GM10248 (cell line): ENCODE data around the gene S100PBP.

ENCODE experiments used
- CTCF ChIA-PET: fragments of 300-600 bp; sonication (Branson Sonifier 250); formaldehyde crosslinking; extraction: SDS; loops from one replicate; lab custom pipeline; 2021; ENCODE audit warnings: antibody characterized with exemption; lab: Yijun Ruan, JAX
- POLR2A ChIA-PET: fragments of 350-650 bp; sonication (Branson Sonifier 250); formaldehyde crosslinking; extraction: SDS; loops from one replicate; lab custom pipeline; 2020; ENCODE audit warnings: antibody characterized with exemption; lab: Yijun Ruan, JAX
- DNase-seq: peaks from one replicate; pipeline ENCODE4 v3.0.0; 2012; ENCODE audit errors: extremely low spot score
- CTCF ChIP-seq: IDR thresholded peaks from 2 replicates; pipeline ENCODE4 v1.5.1; 2012; ENCODE audit warnings: mild to moderate bottlenecking, low read depth; ENCODE audit errors: extremely low read depth, missing control alignments, control extremely low read depth

Gene S100PBP

GRCh38 chr1:32771561-32772280, 45.7 kb upstream of the S100PBP start:
- CTCF ChIA-PET: interaction anchor here (0.7 to 9.6 kb wide), 25 partner anchors 7 to 385 kb away, joined by 3 to 104 read pairs (median 5); no protein-coding TSS in a partner anchor
- POLR2A ChIA-PET: interaction anchor here (1.0 kb wide), 1 partner anchor 10 kb away, joined by 4 read pairs; no protein-coding TSS in a partner anchor
- no peak for TF ChIP-seq CTCF
- no peak for DNase-seq

GRCh38 chr1:32772281-32773017, 45.0 kb upstream of the S100PBP start:
- no peak for TF ChIP-seq CTCF
- ChIA-PET CTCF (interaction anchor here (0.7 to 9.6 kb wide), 39 partner anchors 8 to 386 kb away, joined by 3 to 104 read pairs (median 5); partner anchors contain the start of genes S100PBP and YARS1), POLR2A (interaction anchor here (0.7 to 1.0 kb wide), 3 partner anchors 11 to 913 kb away, joined by 3 to 6 read pairs (median 4); no protein-coding TSS in a partner anchor)
- no peak for DNase-seq

GRCh38 chr1:32773018-32773763, 44.3 kb upstream of the S100PBP start:
- peak; percentile 89 for DNase-seq
- CTCF ChIA-PET: interaction anchor here (0.6 to 9.6 kb wide), 45 partner anchors 10 to 387 kb away, joined by 3 to 104 read pairs (median 5); partner anchors contain the start of genes BSDC1, S100PBP and YARS1
- peak; percentile 95 for TF ChIP-seq CTCF
- POLR2A ChIA-PET: interaction anchor here (0.7 to 1.0 kb wide), 3 partner anchors 11 to 914 kb away, joined by 3 to 6 read pairs (median 4); no protein-coding TSS in a partner anchor

- ChIA-PET CTCF (interaction anchor here (0.6 to 9.6 kb wide), 33 partner anchors 9 to 380 kb away, joined by 3 to 104 read pairs (median 6); partner anchors contain the start of gene BSDC1), POLR2A (interaction anchor here (0.7 kb wide), 1 partner anchor 349 kb away, joined by 3 read pairs; no protein-coding TSS in a partner anchor)
- DNase-seq: no peak
- no peak for TF ChIP-seq CTCF
These were observed 43.5 kb upstream of the S100PBP start for GRCh38 chr1:32773764-32774463.

GRCh38 chr1:32774464-32774808, 43.0 kb upstream of the S100PBP start:
- DNase-seq: no peak
- CTCF ChIA-PET: interaction anchor here (0.7 to 9.6 kb wide), 20 partner anchors 9 to 373 kb away, joined by 3 to 104 read pairs (median 12); no protein-coding TSS in a partner anchor

More at GRCh38 chr1:32774464-32774808, 43.0 kb upstream of the S100PBP start:
- POLR2A ChIA-PET: interaction anchor here (0.7 kb wide), 1 partner anchor 350 kb away, joined by 3 read pairs; no protein-coding TSS in a partner anchor
- TF ChIP-seq CTCF: no peak
